HAP-1 (cell line): Measurements from ENCODE around the gene ANKRD29.
"Not testable (repeated sequence)": the region's sequence is repeated elsewhere in the genome, so short reads cannot be mapped to it uniquely, and the experiment has no call there.

Experiments used
- DNase-seq, 2 experiments: peaks; one replicate each; pipeline ENCODE4 v3.0.0-alpha.2; 2016 to 2020; ENCODE audit warnings: low spot score in 2 of 2
- H3K27me3 ChIP-seq: fragments of 250-450 bp; sonication (Bioruptor Pico); 2 replicates; pipeline ENCODE4 v1.5.1; 2020; ENCODE audit warnings: low read depth, mild to moderate bottlenecking, moderate library complexity
- H3K36me3 ChIP-seq: fragments of 250-450 bp; sonication (Bioruptor Pico); replicated peaks from 2 replicates; pipeline ENCODE4 v1.5.1; 2020; ENCODE audit warnings: mild to moderate bottlenecking
- H3K4me1 ChIP-seq: fragments of 250-450 bp; sonication (Bioruptor Pico); 2 replicates; pipeline ENCODE4 v1.5.1; 2020; ENCODE audit warnings: mild to moderate bottlenecking
- H3K4me3 ChIP-seq: fragments of 250-450 bp; sonication (Bioruptor Pico); 2 replicates; pipeline ENCODE4 v1.5.1; 2020; ENCODE audit warnings: mild to moderate bottlenecking, moderate library complexity
- H3K9me3 ChIP-seq: fragments of 250-450 bp; sonication (Bioruptor Pico); 2 replicates; pipeline ENCODE4 v1.5.1; 2020; ENCODE audit warnings: mild to moderate bottlenecking, moderate library complexity
- in situ Hi-C: fragments of 300-500 bp; cut with MboI; formaldehyde crosslinking; loops from 3 replicates; pipeline ENCODE4 v1.14.3; 2020; ENCODE audit warnings: low sequenced_read_pairs, inconsistent platforms, mixed read lengths

Gene ANKRD29

DNA sequence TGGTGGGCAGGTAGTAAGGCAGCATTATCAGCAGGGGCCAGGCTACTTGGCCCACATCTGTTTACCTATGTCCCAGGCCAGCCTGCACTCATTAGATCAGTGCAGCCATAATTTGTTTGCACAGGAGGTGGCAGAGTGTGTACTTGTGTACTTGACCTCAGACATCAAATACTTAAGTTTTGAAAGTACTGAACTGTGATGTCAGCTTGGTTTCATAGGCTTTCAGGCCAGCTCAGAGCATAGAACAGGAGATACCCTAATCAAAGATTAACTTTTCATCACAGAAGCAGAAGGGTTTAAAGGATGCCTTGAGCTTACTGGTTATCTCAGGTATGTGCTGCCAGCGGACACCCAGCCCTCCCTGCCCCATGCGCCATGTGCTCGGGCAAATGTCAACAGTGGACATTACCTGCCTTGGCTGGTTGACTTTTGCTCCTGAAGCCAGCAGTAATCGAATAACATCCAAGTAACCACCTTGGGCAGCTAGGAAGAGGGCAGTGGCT, 33.2 kb downstream of the ANKRD29 start:
- DNase-seq: no peak
- Histone ChIP-seq H3K36me3 (no peaks in the 10 kb centered on the region), H3K27me3 (peaks cover 2% of the 10 kb centered on the region; the same call in 1 of the 2 replicates), H3K4me1 (no peaks in the 10 kb centered on the region), H3K9me3 (no peaks in the 10 kb centered on the region), H3K4me3 (no peak overlapping the region)
- in situ Hi-C loops: loop anchor here (10.0 kb wide), 2 partner anchors 175 to 295 kb away; no protein-coding TSS in a partner anchor

GRCh38 chr18:23627970-23628369, 34.7 kb downstream of the ANKRD29 start:
- Histone ChIP-seq H3K9me3 (no peaks in the 10 kb centered on the region), H3K4me3 (no peak overlapping the region), H3K27me3 (peaks cover 2% of the 10 kb centered on the region; the same call in 1 of the 2 replicates), H3K36me3 (no peaks in the 10 kb centered on the region), H3K4me1 (no peaks in the 10 kb centered on the region)
- no peak for DNase-seq
- in situ Hi-C loops: loop anchor here (10.0 kb wide), 2 partner anchors 177 to 297 kb away; no protein-coding TSS in a partner anchor

DNA sequence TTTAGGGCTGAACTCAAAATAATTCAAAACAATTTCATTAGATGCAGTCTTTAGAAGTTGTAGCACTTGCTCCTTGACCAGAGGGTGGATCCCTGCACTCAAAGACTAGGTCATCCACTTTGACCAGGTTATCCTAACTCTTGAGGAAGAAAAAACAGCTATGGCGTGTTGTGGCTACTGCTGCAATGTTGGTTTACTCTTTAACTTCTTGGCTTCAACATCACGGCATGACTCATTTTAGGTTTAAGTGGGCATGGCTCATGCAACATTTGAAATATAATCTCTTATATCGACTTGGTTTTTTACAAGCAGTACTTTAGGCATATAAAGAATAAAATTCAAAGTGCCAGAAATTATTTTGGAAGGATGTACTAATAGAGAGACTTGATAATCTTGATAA, 35.4 kb downstream of the ANKRD29 start:
- no peak for DNase-seq
- no peak overlapping the region for H3K4me3 ChIP-seq
- in situ Hi-C loops: loop anchor here (10.0 kb wide), 2 partner anchors 177 to 297 kb away; no protein-coding TSS in a partner anchor

GRCh38 chr18:23626451-23627279, 36.0 kb downstream of the ANKRD29 start:
- DNase-seq: no peak
- H3K4me3 ChIP-seq: no peak overlapping the region
- no peaks in the 10 kb centered on the region for H3K4me1 ChIP-seq
- H3K36me3 ChIP-seq: no peaks in the 10 kb centered on the region
- peaks cover 7% of the 10 kb centered on the region; the same call in 1 of the 2 replicates for H3K27me3 ChIP-seq
- H3K9me3 ChIP-seq: no peaks in the 10 kb centered on the region
- in situ Hi-C loops: loop anchor here (10.0 kb wide), 2 partner anchors 178 to 298 kb away; no protein-coding TSS in a partner anchor

More for the DNA sequence above, 35.4 kb downstream of the ANKRD29 start:
- H3K36me3 ChIP-seq: no peaks in the 10 kb centered on the region
- no peaks in the 10 kb centered on the region for H3K9me3 ChIP-seq
- H3K4me1 ChIP-seq: no peaks in the 10 kb centered on the region
- H3K27me3 ChIP-seq: peaks cover 2% of the 10 kb centered on the region; the same call in 1 of the 2 replicates

GRCh38 chr18:23623040-23623439, 39.7 kb downstream of the ANKRD29 start:
- peaks cover 14% of the 10 kb centered on the region; the same call in 1 of the 2 replicates for H3K27me3 ChIP-seq
- DNase-seq: no peak
- in situ Hi-C loops: loop anchor here (10.0 kb wide), 2 partner anchors 182 to 302 kb away; no protein-coding TSS in a partner anchor
- H3K4me3 ChIP-seq: no peak overlapping the region
- H3K9me3 ChIP-seq: no peaks in the 10 kb centered on the region
- no peaks in the 10 kb centered on the region for H3K36me3 ChIP-seq
- no peaks in the 10 kb centered on the region for H3K4me1 ChIP-seq

- Histone ChIP-seq H3K4me3 (no peak overlapping the region), H3K9me3 (no peaks in the 10 kb centered on the region), H3K4me1 (no peaks in the 10 kb centered on the region), H3K27me3 (peaks cover 12% of the 10 kb centered on the region; the same call in 1 of the 2 replicates), H3K36me3 (no peaks in the 10 kb centered on the region)
- in situ Hi-C loops: no loop called here
- no peak for DNase-seq
These were observed 43.3 kb downstream of the ANKRD29 start for GRCh38 chr18:23619388-23619881.

GRCh38 chr18:23618862-23619387, 43.8 kb downstream of the ANKRD29 start:
- no peak for DNase-seq
- no peak overlapping the region for H3K4me3 ChIP-seq
- in situ Hi-C loops: no loop called here
- H3K36me3 ChIP-seq: no peaks in the 10 kb centered on the region
- H3K9me3 ChIP-seq: no peaks in the 10 kb centered on the region
- H3K4me1 ChIP-seq: no peaks in the 10 kb centered on the region
- peaks cover 12% of the 10 kb centered on the region; the same call in 1 of the 2 replicates for H3K27me3 ChIP-seq

GRCh38 chr18:23617412-23618014, 45.2 kb downstream of the ANKRD29 start:
- Histone ChIP-seq H3K4me1 (no peaks in the 10 kb centered on the region), H3K9me3 (no peaks in the 10 kb centered on the region), H3K36me3 (no peaks in the 10 kb centered on the region), H3K27me3 (peaks cover 12% of the 10 kb centered on the region; the same call in 1 of the 2 replicates), H3K4me3 (no peak overlapping the region)
- no peak for DNase-seq
- in situ Hi-C loops: no loop called here

- Histone ChIP-seq H3K36me3 (no peaks in the 10 kb centered on the region), H3K4me1 (no peaks in the 10 kb centered on the region), H3K4me3 (no peak overlapping the region), H3K27me3 (peaks cover 5% of the 10 kb centered on the region; the same call in 1 of the 2 replicates), H3K9me3 (no peaks in the 10 kb centered on the region)
- DNase-seq: no peak
- in situ Hi-C loops: no loop called here
These were observed 46.5 kb downstream of the ANKRD29 start for GRCh38 chr18:23616258-23616657.

DNA sequence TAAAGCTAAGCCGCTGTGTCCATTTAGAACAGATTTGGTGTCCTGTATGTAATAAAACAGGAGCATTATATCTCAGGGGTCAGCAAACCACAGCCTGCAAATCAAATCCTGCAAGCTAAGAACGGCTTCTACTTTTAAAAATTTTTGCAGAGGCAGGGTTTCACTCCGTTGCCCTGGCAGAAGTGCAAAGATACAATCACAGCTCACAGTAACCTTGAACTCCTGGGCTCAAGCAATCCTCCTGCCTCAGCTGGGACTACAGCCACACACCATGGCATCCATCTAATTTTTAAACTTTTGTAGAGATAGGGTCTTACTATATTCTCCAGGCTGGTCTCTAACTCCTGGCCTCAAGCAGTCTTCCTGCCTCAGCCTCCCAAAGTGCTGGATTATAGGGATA, 47.8 kb downstream of the ANKRD29 start:
- Histone ChIP-seq H3K9me3 (no peaks in the 10 kb centered on the region), H3K36me3 (no peaks in the 10 kb centered on the region), H3K4me3 (no peak overlapping the region), H3K27me3 (no peaks in the 10 kb centered on the region), H3K4me1 (no peaks in the 10 kb centered on the region)
- in situ Hi-C loops: no loop called here
- DNase-seq: no peak

DNA sequence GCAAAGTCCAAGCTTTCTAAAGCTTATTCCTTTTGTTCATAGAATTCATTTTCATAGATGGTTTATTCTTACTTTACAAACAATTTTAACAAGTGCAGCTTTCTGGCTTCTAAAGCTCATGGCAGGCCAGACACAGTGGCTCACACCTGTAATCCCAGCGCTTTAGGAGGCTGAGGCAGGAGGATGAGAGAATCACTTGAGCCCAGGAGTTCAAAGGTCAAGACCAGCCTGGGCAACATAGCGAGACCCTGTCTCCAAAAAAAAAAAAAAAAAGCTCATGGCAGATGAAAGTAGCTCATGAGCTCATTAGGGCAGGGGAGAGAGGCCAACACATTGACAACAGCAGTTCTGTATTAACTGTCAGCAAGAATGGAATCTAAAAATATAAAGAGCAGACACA, 48.3 kb downstream of the ANKRD29 start:
- Histone ChIP-seq H3K36me3 (no peaks in the 10 kb centered on the region), H3K4me3 (no peak overlapping the region), H3K27me3 (no peaks in the 10 kb centered on the region), H3K9me3 (no peaks in the 10 kb centered on the region), H3K4me1 (no peaks in the 10 kb centered on the region)
- no peak for DNase-seq
- in situ Hi-C loops: no loop called here

DNA sequence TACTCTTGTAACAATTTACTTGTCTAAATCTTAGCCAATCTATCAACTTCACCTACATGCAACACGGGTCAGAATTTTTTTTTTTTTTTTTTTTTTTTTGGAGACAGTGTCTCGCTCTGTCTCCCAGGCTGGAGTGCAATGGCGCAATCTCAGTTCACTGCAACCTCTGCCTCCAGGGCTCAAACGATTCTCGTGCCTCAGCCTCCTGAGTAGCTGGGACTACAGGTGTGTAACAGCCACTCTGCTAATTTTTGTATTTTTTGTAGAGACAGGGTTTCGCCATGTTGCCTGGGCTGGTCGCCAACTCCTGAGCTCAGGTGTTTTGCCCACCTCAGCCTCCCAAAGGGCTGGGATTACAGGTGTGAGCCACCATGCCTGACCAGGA, 49.6 kb downstream of the ANKRD29 start:
- H3K4me1 ChIP-seq, H3K4me3 ChIP-seq, DNase-seq, H3K27me3 ChIP-seq, H3K36me3 ChIP-seq, in situ Hi-C loops, H3K9me3 ChIP-seq: not testable (repeated sequence)

DNA sequence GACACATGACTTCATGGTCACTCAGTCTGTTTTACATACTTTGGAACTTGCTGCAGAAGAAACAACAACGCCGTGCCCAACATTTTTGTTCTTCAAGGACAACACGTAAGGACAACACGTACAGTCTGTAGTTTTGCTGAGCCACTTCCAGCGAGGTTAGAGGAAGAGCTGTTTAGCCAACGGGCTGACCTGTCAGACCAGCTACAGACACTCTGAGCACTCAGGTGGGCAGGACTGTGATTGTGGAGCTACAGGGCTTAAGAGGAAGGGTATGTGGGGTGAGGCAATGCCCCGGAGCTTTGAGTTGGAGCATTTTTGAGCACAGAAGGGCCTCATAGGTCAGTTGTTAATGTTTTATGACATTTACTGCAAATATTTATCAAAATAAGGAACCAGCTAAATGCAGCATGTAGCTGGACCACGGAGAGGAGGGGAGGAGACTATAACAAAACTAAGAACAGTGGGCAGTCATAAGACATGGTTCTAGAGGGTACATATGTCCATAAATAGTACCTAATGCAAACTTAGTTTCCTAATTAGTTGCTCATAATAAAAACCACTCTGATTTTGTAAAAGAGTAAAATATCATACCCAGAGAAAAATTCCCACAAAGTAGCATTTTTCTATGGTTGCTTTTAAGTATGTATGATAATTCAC, 50.1 kb downstream of the ANKRD29 start:
- Histone ChIP-seq H3K9me3 (no peaks in the 10 kb centered on the region), H3K27me3 (no peaks in the 10 kb centered on the region), H3K4me3 (no peak overlapping the region), H3K36me3 (no peaks in the 10 kb centered on the region), H3K4me1 (no peaks in the 10 kb centered on the region)
- DNase-seq: no peak
- in situ Hi-C loops: no loop called here
